MM.1S (cell line): Measurements from ENCODE around the gene ZXDC.

Source experiments
- DNase-seq: peaks from one replicate; pipeline ENCODE4 v3.0.0-alpha.2; 2015
- H2AFZ ChIP-seq: fragments of 300-600 bp; sonication (generic); 2 replicates; pipeline ENCODE4 v1.6.0; 2016; ENCODE audit warnings: antibody characterized with exemption, low read length
- H3F3A ChIP-seq: fragments of 300-600 bp; sonication (generic); 2 replicates; pipeline ENCODE4 v1.6.1; 2016; ENCODE audit warnings: mild to moderate bottlenecking, antibody characterized with exemption, low read length, moderate library complexity, mixed read lengths; ENCODE audit not compliant: insufficient read depth
- H3K27ac ChIP-seq: fragments of 300-600 bp; sonication (generic); 2 replicates; pipeline ENCODE4 v1.5.1; 2016; ENCODE audit warnings: mild to moderate bottlenecking, low read length
- H3K27me3 ChIP-seq: fragments of 300-600 bp; sonication (generic); replicated peaks from 2 replicates; pipeline ENCODE4 v1.6.0; 2016; ENCODE audit warnings: low read length; ENCODE audit not compliant: insufficient read depth
- H3K36me3 ChIP-seq: fragments of 300-600 bp; sonication (generic); replicated peaks from 2 replicates; pipeline ENCODE4 v1.6.1; 2016; ENCODE audit warnings: mild to moderate bottlenecking, low read length, mixed read lengths; ENCODE audit not compliant: insufficient read depth
- H3K4me1 ChIP-seq: fragments of 300-600 bp; sonication (generic); 2 replicates; pipeline ENCODE4 v1.6.1; 2016; ENCODE audit warnings: low read length, mixed read lengths
- H3K4me2 ChIP-seq: fragments of 300-600 bp; sonication (generic); 2 replicates; pipeline ENCODE4 v1.6.0; 2016; ENCODE audit warnings: low read depth, low read length
- H3K4me3 ChIP-seq: fragments of 300-600 bp; sonication (generic); 2 replicates; pipeline ENCODE4 v1.5.1; 2016; ENCODE audit warnings: low read length, mixed read lengths
- H3K79me2 ChIP-seq: fragments of 300-600 bp; sonication (generic); 2 replicates; pipeline ENCODE4 v1.6.1; 2016; ENCODE audit warnings: mixed run types, low read length, mixed read lengths
- H3K9ac ChIP-seq: fragments of 300-600 bp; sonication (generic); 2 replicates; pipeline ENCODE4 v1.6.1; 2016; ENCODE audit warnings: low read length, mixed read lengths
- H3K9me2 ChIP-seq: fragments of 300-600 bp; sonication (generic); replicated peaks from 2 replicates; pipeline ENCODE4 v1.6.1; 2016; ENCODE audit warnings: mild to moderate bottlenecking, low read length, mixed read lengths; ENCODE audit not compliant: insufficient read depth
- H3K9me3 ChIP-seq: fragments of 300-600 bp; sonication (generic); replicated peaks from 2 replicates; pipeline ENCODE4 v1.6.1; 2016; ENCODE audit warnings: mild to moderate bottlenecking, low read length, mixed read lengths; ENCODE audit not compliant: insufficient read depth
- H4K20me1 ChIP-seq: fragments of 300-600 bp; sonication (generic); 2 replicates; pipeline ENCODE4 v1.6.1; 2016; ENCODE audit warnings: mild to moderate bottlenecking, low read length, moderate library complexity, mixed read lengths; ENCODE audit not compliant: insufficient read depth
- CTCF ChIP-seq: fragments of 300-600 bp; sonication (generic); IDR thresholded peaks from 2 replicates; pipeline ENCODE4 v1.5.1; 2016; ENCODE audit warnings: antibody characterized with exemption, low read length, mixed read lengths
- EZH2 ChIP-seq: fragments of 300-600 bp; sonication (generic); optimal IDR thresholded peaks from 2 replicates; pipeline ENCODE3; 2017; ENCODE audit warnings: low read depth, mild to moderate bottlenecking, antibody characterized with exemption, low read length, mixed read lengths
- EZH2phosphoT487 ChIP-seq: fragments of 300-600 bp; sonication (generic); IDR thresholded peaks from 2 replicates; pipeline ENCODE4 v1.6.1; 2018; ENCODE audit warnings: antibody characterized with exemption, low read length

ZXDC gene

GRCh38 chr3:126402178-126402577 lies 73.5 kb downstream of the ZXDC start:
- peaks cover 21% of the 10 kb centered on the region for H3F3A ChIP-seq
- peaks cover 28% of the 10 kb centered on the region for H3K4me1 ChIP-seq
- no peaks in the 10 kb centered on the region for H3K36me3 ChIP-seq
- H3K27ac ChIP-seq = no peak overlapping the region
- H3K9me3 ChIP-seq = no peaks in the 10 kb centered on the region
- H3K4me3 ChIP-seq = no peak overlapping the region
- no peak for TF ChIP-seq EZH2phosphoT487
- TF ChIP-seq CTCF = no peak
- no peak for TF ChIP-seq EZH2
- DNase-seq = no peak
- H3K9me2 ChIP-seq = no peaks in the 10 kb centered on the region
- H3K27me3 ChIP-seq = no peaks in the 10 kb centered on the region
- no peak overlapping the region for H3K9ac ChIP-seq
- no peaks in the 10 kb centered on the region for H4K20me1 ChIP-seq
- no peaks in the 10 kb centered on the region for H3K79me2 ChIP-seq
- H2AFZ ChIP-seq = no peak overlapping the region
- no peak overlapping the region for H3K4me2 ChIP-seq

GRCh38 chr3:126401611-126402160 lies 74.0 kb downstream of the ZXDC start:
- Histone ChIP-seq H3K79me2 (no peaks in the 10 kb centered on the region), H3K36me3 (no peaks in the 10 kb centered on the region), H3K4me1 (peaks cover 28% of the 10 kb centered on the region), H3K27ac (no peak overlapping the region), H3F3A (peaks cover 21% of the 10 kb centered on the region), H3K9me3 (no peaks in the 10 kb centered on the region), H3K4me2 (no peak overlapping the region), H3K27me3 (no peaks in the 10 kb centered on the region), H3K9ac (no peak overlapping the region), H3K9me2 (no peaks in the 10 kb centered on the region), H2AFZ (no peak overlapping the region), H3K4me3 (no peak overlapping the region), H4K20me1 (no peaks in the 10 kb centered on the region)
- no peak for TF ChIP-seq EZH2
- TF ChIP-seq EZH2phosphoT487 = no peak
- TF ChIP-seq CTCF = no peak
- no peak for DNase-seq

- Histone ChIP-seq H3K79me2 (no peaks in the 10 kb centered on the region), H3F3A (peaks cover 21% of the 10 kb centered on the region), H3K9me3 (no peaks in the 10 kb centered on the region), H3K4me3 (peak overlapping the region; percentile 6; the same call in 1 of the 2 replicates), H3K36me3 (no peaks in the 10 kb centered on the region), H3K4me2 (peak overlapping the region; percentile 46), H3K9me2 (no peaks in the 10 kb centered on the region), H3K27me3 (no peaks in the 10 kb centered on the region), H3K27ac (peak overlapping the region; percentile 84), H3K9ac (peak overlapping the region; percentile 24; the same call in 1 of the 2 replicates), H4K20me1 (no peaks in the 10 kb centered on the region), H3K4me1 (peaks cover 28% of the 10 kb centered on the region), H2AFZ (peak overlapping the region; percentile 51)
- no peak for DNase-seq
- TF ChIP-seq EZH2phosphoT487 = no peak
- no peak for TF ChIP-seq CTCF
- no peak for TF ChIP-seq EZH2
These were observed 75.9 kb downstream of the ZXDC start for GRCh38 chr3:126399756-126400155.
